Panc1 (cell line): ENCODE results near the gene CTSD.

Experiments used
- POLR2AphosphoS5 ChIP-seq: IDR thresholded peaks from 2 replicates; pipeline ENCODE4 v1.6.1; 2012; ENCODE audit warnings: mild to moderate bottlenecking, low read depth, low read length, moderate library complexity
- REST ChIP-seq, 2 experiments: IDR thresholded peaks; 2 replicates each; pipeline ENCODE4 v1.6.1; 2011 to 2012; ENCODE audit warnings: low read depth in 2 of 2, control low read depth in 1 of 2, low read length in 1 of 2, mild to moderate bottlenecking in 1 of 2, moderate library complexity in 1 of 2; ENCODE audit not compliant: insufficient read depth in 1 of 2

GRCh38 chr11:1780700-1781592, 17.2 kb upstream of the CTSD start:
- TF ChIP-seq REST (IDR thresholded peaks at IDR 0.05; ENCODE audit: insufficient read depth in 1 of 2, low read depth in 2 of 2, low read length in 1 of 2) (no peak), POLR2AphosphoS5 (no peak)
